GM11168 (cell line): ENCODE results near the gene RASA1.

Experiments used
- in situ Hi-C: fragments of 300-500 bp; cut with MboI; formaldehyde crosslinking; loops from one replicate; pipeline ENCODE4 v1.12.0; 2022; ENCODE audit warnings: low sequenced_read_pairs; ENCODE audit not compliant: unreplicated experiment

RASA1 gene

GRCh38 chr5:87267574-87268125, at the start of gene RASA1:
RASA1 (plus strand) TSS chr5:87267883; CDS start chr5:87268452, 569 bp downstream.
- in situ Hi-C loops = no loop called here

- in situ Hi-C loops = no loop called here
Measured at GRCh38 chr5:87229780-87230179, 37.9 kb upstream of the RASA1 start.

GRCh38 chr5:87231037-87231808, 36.5 kb upstream of the RASA1 start:
- in situ Hi-C loops = no loop called here

- in situ Hi-C loops = no loop called here
Measured at GRCh38 chr5:87233143-87233542, 34.5 kb upstream of the RASA1 start.

GRCh38 chr5:87241555-87241954, 26.1 kb upstream of the RASA1 start:
- in situ Hi-C loops = no loop called here

- in situ Hi-C loops = no loop called here
Measured at GRCh38 chr5:87242242-87242641, 25.4 kb upstream of the RASA1 start.

GRCh38 chr5:87243161-87243844, 24.4 kb upstream of the RASA1 start:
- in situ Hi-C loops = no loop called here

GRCh38 chr5:87245451-87245850, 22.2 kb upstream of the RASA1 start:
- in situ Hi-C loops = no loop called here

GRCh38 chr5:87246061-87246460, 21.6 kb upstream of the RASA1 start:
- in situ Hi-C loops = no loop called here

GRCh38 chr5:87252283-87252605, 15.4 kb upstream of the RASA1 start:
- in situ Hi-C loops = no loop called here

- in situ Hi-C loops = no loop called here
Measured at GRCh38 chr5:87254035-87254434, 13.6 kb upstream of the RASA1 start.

GRCh38 chr5:87258507-87258906, 9.2 kb upstream of the RASA1 start:
- in situ Hi-C loops = no loop called here

- in situ Hi-C loops = no loop called here
Measured at GRCh38 chr5:87260604-87261192, 7.0 kb upstream of the RASA1 start.

GRCh38 chr5:87263498-87263897, 4.2 kb upstream of the RASA1 start:
- in situ Hi-C loops = no loop called here

GRCh38 chr5:87266914-87267573, 639 bp upstream of the RASA1 start:
- in situ Hi-C loops = no loop called here

GRCh38 chr5:87268126-87268969, 665 bp downstream of the RASA1 start:
- in situ Hi-C loops = no loop called here

- in situ Hi-C loops = no loop called here
Measured at GRCh38 chr5:87268970-87269377, 1.3 kb downstream of the RASA1 start.

- in situ Hi-C loops = loop anchor here (5.0 kb wide), 1 partner anchor 149 kb away; no protein-coding TSS in a partner anchor
Measured at GRCh38 chr5:87270888-87271287, 3.2 kb downstream of the RASA1 start.

GRCh38 chr5:87276655-87277054, 9.0 kb downstream of the RASA1 start:
- in situ Hi-C loops = no loop called here
